GM10248 (cell line): ENCODE data around the gene PITX1.
"Not testable (repeated sequence)": the region's sequence is repeated elsewhere in the genome, so short reads cannot be mapped to it uniquely, and the experiment has no call there.

Experiments
- CTCF ChIA-PET: fragments of 300-600 bp; sonication (Branson Sonifier 250); formaldehyde crosslinking; extraction: SDS; loops from one replicate; lab custom pipeline; 2021; ENCODE audit warnings: antibody characterized with exemption; lab: Yijun Ruan, JAX
- POLR2A ChIA-PET: fragments of 350-650 bp; sonication (Branson Sonifier 250); formaldehyde crosslinking; extraction: SDS; loops from one replicate; lab custom pipeline; 2020; ENCODE audit warnings: antibody characterized with exemption; lab: Yijun Ruan, JAX
- DNase-seq: peaks from one replicate; pipeline ENCODE4 v3.0.0; 2012; ENCODE audit errors: extremely low spot score
- TF ChIP-seq, protein P1 (sequence below): IDR thresholded peaks from 2 replicates; pipeline ENCODE4 v1.5.1; 2012; ENCODE audit warnings: mild to moderate bottlenecking, low read depth; ENCODE audit errors: extremely low read depth, missing control alignments, control extremely low read depth

The PITX1 gene

DNA sequence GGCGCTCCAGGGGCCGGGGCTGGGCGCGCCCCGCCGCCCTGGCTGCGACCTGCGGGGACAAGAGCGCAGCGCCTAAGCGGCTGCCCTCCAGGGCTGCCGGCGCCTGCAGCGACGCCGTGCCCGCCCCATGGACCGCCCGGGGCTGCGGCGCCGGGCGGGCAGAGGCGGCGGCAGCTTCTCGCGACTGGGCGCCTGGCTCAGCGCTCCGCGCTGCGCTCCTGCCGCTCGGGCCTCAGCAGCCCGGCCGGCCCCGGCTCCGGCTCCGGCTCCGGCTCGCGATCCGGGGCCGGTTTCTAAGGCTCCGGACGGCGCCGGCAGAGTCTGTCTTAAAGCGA is at the start of gene PITX1:
TSS of gene PITX1 (minus strand) at position 328 of the 335 bp plus-strand sequence. CDS start 347 bp downstream, outside the sequence.
- no peak for DNase-seq
- ChIA-PET POLR2A (no interaction called here), CTCF (interaction anchor here (1.4 kb wide), 1 partner anchor 158 kb away, joined by 3 read pairs; no protein-coding TSS in a partner anchor)
- TF ChIP-seq, protein P1, sequence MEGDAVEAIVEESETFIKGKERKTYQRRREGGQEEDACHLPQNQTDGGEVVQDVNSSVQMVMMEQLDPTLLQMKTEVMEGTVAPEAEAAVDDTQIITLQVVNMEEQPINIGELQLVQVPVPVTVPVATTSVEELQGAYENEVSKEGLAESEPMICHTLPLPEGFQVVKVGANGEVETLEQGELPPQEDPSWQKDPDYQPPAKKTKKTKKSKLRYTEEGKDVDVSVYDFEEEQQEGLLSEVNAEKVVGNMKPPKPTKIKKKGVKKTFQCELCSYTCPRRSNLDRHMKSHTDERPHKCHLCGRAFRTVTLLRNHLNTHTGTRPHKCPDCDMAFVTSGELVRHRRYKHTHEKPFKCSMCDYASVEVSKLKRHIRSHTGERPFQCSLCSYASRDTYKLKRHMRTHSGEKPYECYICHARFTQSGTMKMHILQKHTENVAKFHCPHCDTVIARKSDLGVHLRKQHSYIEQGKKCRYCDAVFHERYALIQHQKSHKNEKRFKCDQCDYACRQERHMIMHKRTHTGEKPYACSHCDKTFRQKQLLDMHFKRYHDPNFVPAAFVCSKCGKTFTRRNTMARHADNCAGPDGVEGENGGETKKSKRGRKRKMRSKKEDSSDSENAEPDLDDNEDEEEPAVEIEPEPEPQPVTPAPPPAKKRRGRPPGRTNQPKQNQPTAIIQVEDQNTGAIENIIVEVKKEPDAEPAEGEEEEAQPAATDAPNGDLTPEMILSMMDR: no peak

DNA sequence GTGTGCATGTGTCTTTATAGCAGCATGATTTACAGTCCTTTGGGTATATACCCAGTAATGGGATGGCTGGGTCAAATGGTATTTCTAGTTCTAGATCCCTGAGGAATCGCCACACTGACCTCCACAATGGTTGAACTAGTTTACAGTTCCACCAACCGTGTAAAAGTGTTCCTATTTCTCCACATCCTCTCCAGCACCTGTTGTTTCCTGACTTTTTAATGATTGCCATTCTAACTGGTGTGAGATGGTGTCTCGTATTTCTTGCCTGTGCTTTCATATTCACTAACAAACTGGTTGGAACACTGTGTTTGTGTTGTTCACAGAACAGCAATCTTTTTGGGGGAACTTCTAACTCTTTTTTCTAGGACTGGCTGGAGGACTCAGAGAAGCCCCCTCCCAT is 49.3 kb upstream of the PITX1 start:
- DNase-seq, POLR2A ChIA-PET, CTCF ChIA-PET: not testable (repeated sequence)

DNA sequence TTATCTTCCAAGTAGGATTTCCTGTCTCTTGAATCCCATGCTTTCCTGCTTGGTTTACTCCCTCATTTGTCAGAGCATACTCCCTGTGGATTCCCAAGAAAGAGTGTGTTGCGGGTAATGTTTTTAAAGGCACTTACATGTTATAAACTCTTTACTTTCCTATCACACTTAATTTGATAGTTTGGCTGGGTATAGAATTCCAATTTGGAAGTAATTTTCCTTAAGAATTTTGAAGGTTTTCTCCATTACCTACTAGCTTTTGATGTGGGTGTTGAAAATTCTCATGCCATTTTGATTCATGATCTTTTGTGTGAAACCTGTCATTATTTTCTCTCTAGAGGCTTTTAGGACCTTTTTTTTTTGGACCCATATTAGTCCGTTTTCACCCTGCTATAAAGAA is 47.2 kb upstream of the PITX1 start:
- TF ChIP-seq, protein P1: no peak
- CTCF ChIA-PET: no interaction called here
- POLR2A ChIA-PET: no interaction called here
- DNase-seq: no peak

DNA sequence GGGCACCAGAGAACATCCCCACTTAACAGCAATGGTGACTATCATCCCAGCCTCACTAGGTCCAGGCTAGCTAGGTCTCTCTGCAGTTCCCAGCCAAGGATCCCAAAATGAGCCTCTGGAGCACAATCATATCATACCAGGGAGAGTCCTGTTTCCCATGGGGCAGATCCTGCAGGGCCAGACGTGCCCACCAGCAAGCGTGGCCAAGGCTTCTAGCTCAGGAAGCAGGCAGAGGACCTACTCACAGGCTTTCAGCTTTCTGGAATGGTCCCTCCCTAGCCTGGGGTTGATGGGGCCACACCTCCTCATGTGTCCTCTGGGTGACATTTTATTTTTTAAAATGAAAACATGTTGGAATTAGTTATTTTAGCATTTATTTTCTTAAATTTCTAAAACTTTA is 45.7 kb upstream of the PITX1 start:
- ChIA-PET CTCF (no interaction called here), POLR2A (no interaction called here)
- TF ChIP-seq, protein P1: no peak
- no peak for DNase-seq

DNA sequence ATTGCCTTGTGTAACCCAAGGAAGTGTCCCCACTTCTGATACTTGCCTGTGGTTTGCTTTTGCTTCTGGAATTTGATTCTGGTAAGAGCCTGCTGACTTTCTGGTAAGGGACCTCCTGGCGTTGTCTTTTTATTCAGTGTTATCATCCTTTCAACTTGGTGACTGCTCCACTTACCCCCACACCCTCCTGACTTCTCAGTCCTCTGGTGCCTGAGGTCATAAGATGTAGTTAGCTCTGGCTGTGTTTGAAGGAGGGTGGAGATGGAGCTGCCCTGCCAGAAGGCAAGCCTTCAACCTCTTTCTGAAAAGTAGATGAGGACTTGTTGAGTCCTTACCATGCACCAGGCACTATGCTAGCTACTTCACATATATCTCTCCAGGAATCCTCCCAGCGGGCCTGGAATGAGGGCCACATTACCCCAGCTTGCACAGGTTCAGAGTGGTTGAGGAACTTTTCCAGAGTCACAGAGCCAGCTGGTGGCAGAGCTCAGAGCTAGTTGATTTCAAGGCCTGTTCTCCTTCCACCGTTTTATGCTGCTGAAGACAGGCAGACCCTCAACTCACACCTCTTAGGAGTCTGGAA is 45.2 kb upstream of the PITX1 start:
- TF ChIP-seq, protein P1: no peak
- DNase-seq: no peak
- ChIA-PET POLR2A (no interaction called here), CTCF (no interaction called here)

DNA sequence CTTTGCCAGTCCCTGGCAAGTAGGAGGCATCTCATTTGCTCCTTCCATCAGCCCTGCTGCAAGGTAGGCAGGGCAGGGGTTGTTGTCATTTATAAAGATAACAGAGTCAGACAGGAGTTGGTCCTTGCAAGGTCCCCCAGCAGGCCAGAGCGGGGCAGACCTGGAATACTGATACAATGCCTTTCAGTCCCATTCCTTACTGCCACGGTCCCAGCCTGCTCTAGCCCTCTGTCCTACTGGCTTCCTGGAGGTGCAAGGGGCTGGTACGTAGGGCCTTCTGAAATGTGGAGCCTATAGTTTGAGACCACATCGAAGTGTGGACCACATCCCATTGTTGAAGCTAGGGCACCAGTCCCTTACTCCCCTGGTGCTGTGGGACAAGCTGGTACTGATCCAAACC is 42.8 kb upstream of the PITX1 start:
- TF ChIP-seq, protein P1: no peak
- CTCF ChIA-PET: no interaction called here
- POLR2A ChIA-PET: no interaction called here
- DNase-seq: no peak

DNA sequence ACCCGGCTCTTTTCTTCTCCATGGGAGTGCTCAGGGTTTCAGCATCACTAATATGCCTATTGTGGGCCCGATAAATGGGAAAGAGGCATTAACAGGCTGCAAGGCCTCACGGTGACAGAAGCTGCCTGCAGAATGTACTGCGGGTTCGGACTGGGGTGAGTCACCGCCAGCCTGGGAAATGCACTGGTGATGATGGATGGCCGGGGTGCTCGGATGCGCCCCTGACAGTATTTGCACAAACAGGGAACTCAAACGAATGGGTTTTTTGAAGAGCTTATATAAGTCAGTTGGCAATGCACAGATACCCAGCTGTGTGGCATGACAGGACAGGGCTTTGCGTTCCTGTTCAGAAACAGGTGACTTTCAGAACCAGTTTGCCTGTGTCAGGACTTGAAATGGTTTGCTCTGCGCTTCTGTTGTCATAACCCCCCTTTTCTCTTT is 42.0 kb upstream of the PITX1 start:
- TF ChIP-seq, protein P1: no peak
- POLR2A ChIA-PET: no interaction called here
- no peak for DNase-seq
- CTCF ChIA-PET: no interaction called here
